22Rv1 (cell line): ENCODE data around the gene PKNOX1.

Source experiments
- ZFX ChIP-seq: fragments of 450-650 bp; IDR thresholded peaks from 2 replicates; pipeline ENCODE4 v1.6.1; 2017; ENCODE audit warnings: antibody characterized with exemption, borderline replicate concordance
- TF ChIP-seq, protein P1 (sequence below): fragments of 450-650 bp; IDR thresholded peaks from 2 replicates; pipeline ENCODE4 v1.5.1; 2017; ENCODE audit warnings: mild to moderate bottlenecking

DNA sequence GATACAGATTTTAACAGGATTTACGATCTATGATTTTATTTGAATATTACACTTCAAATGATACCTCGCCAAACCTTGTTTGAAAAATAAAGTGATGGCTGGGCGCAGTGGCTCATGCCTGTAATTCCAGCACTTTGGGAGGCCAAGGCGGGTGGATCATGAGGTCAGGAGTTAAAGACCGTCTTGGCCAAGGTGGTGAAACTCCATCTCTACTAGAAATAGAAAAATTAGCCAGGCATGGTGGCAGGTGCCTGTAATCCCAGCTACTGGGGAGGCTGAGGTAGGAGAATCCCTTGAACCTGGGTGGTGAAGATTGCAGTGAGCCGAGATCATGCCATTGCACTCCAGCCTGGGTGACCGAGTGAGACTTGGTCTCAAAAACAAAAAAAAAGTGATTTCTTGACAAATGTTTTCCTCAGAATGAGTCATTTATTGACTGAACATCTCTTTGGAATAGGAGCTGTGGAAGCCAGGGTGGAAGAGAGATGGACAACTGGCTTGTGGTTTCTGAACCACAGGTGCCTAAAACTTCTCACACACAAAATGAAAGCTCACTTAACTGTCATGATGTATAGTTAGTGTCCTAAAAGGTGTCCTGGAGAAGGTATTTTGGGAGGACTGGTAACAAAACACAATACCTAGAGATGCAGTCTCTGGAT, 11.9 kb downstream of the PKNOX1 start:
- TF ChIP-seq, protein P1, sequence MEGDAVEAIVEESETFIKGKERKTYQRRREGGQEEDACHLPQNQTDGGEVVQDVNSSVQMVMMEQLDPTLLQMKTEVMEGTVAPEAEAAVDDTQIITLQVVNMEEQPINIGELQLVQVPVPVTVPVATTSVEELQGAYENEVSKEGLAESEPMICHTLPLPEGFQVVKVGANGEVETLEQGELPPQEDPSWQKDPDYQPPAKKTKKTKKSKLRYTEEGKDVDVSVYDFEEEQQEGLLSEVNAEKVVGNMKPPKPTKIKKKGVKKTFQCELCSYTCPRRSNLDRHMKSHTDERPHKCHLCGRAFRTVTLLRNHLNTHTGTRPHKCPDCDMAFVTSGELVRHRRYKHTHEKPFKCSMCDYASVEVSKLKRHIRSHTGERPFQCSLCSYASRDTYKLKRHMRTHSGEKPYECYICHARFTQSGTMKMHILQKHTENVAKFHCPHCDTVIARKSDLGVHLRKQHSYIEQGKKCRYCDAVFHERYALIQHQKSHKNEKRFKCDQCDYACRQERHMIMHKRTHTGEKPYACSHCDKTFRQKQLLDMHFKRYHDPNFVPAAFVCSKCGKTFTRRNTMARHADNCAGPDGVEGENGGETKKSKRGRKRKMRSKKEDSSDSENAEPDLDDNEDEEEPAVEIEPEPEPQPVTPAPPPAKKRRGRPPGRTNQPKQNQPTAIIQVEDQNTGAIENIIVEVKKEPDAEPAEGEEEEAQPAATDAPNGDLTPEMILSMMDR: no peak
- no peak for TF ChIP-seq ZFX
